ENCODE results near the gene RNH1. TPM values are rescaled to one million over a fixed set of nuclear protein-coding genes. Genes with fewer than 3 reads are reported as not detected.

RNH1 gene
- total RNA-seq, 1 donor from 2014 or later, result 649 TPM

DNA sequence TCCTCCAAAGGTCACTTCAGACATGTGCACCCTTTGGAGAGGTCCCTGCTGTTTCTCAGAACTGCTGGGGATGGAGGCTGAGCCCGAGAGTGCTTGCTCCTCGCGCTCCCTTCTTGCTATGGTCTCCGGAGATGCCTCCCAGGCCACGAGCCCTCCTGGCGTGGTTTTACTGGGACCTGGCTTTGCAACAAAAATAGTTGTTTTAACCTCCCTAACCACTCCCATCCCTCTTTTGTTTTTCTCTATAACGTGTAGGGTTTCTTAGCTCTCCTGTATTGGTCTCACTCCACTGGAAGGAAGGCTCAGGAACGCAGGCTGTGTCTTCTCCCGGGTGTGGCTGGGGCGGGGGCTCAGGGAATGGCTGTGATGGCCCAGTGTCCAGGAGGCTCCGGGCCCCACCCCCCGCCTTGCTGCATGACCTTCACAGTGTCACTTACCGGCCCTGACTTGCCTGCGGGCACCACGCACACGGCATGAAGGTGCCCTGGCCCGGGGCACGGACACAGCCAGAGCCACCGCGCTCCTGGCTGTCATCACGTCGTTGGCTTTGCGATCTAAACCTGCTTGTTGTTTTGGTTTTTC lies 51.4 kb downstream of the RNH1 start:
- no peaks in the 10 kb centered on the region for H3K27me3 ChIP-seq
- intact Hi-C loops (cut with DNase I), result no loop called here
- H3K4me3 ChIP-seq, result no peak overlapping the region
- TF ChIP-seq, protein P1, sequence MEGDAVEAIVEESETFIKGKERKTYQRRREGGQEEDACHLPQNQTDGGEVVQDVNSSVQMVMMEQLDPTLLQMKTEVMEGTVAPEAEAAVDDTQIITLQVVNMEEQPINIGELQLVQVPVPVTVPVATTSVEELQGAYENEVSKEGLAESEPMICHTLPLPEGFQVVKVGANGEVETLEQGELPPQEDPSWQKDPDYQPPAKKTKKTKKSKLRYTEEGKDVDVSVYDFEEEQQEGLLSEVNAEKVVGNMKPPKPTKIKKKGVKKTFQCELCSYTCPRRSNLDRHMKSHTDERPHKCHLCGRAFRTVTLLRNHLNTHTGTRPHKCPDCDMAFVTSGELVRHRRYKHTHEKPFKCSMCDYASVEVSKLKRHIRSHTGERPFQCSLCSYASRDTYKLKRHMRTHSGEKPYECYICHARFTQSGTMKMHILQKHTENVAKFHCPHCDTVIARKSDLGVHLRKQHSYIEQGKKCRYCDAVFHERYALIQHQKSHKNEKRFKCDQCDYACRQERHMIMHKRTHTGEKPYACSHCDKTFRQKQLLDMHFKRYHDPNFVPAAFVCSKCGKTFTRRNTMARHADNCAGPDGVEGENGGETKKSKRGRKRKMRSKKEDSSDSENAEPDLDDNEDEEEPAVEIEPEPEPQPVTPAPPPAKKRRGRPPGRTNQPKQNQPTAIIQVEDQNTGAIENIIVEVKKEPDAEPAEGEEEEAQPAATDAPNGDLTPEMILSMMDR (IDR thresholded peaks at IDR 0.05), result no peak
- H3K4me1 ChIP-seq, result peaks cover 6 to 7% of the 10 kb centered on the region in 2 donors
- H3K36me3 ChIP-seq, result peaks cover 7 to 29% of the 10 kb centered on the region in 2 donors
- H3K27ac ChIP-seq, result no peak overlapping the region
- no peaks in the 10 kb centered on the region for H3K9me3 ChIP-seq
- DNase-seq (ENCODE audit: low spot score in 2 of 2), result no peak

DNA sequence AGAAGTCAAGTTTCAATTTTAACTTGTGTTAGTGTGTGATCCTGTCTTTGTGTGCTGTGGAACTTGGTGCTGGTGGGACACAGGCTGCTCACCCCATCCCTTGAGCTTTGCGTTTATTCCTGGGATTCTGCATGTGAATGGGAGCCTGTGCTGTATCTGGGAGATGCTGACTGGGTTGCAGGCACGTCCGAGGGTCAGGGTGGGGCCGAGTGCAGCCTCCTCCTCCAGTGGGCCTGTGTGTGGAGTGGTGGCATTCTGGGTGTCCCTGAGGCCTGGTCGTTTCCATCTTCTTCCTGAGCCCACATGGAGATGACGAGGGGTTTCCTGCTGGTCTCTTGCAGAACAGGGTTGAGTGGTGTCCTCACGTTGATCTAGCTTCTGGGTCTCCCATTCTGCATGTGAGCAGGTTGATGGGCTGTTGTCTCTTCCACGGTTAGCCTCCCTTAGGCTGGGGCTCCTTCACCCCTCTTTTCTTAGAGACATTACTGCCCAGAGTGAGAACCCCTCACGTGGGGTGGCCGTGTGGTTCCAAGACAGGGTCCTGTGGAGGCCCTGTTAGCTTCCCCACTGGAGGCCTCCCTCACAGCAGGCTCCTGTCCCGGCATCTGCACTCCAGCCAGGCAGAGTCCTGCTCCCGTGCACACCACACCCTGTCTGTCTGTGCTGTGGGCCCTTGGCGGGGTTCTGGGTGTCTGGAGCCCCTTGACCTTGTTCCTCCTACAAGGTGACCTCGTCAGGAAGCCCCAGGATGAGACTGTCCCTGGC lies 52.1 kb downstream of the RNH1 start:
- Histone ChIP-seq H3K27ac (no peak overlapping the region), H3K27me3 (no peaks in the 10 kb centered on the region), H3K4me3 (no peak overlapping the region), H3K36me3 (peaks cover 5 to 22% of the 10 kb centered on the region in 2 donors), H3K4me1 (peaks cover 6 to 7% of the 10 kb centered on the region in 2 donors), H3K9me3 (no peaks in the 10 kb centered on the region)
- TF ChIP-seq, protein P1 (IDR thresholded peaks at IDR 0.05), result no peak
- intact Hi-C loops (cut with DNase I), result loop anchor here (5.0 kb wide), 1 partner anchor 248 kb away; the partner anchor contains the start of genes BET1L and RIC8A
- DNase-seq (ENCODE audit: low spot score in 2 of 2), result no peak

DNA sequence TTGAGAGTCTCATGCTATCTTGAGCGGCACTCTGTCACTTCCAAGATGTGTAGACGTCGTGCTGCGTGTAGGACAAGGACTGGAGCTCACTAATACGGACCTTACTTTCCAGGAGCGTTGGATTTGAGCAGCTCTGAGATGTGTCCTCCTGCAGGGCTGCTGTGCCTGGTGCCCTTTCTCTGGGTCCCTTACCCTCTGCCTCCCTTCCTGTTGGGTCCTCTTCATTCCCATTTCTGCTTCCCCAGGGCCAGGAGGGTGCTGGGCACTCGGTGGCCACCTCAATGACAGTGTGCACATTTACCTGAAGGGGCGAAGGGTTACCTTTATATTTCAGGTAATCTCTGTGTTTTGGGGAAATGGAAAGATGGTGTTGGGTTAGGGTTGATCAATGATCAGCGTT lies 53.0 kb downstream of the RNH1 start:
- Histone ChIP-seq H3K27ac (no peak overlapping the region), H3K27me3 (no peaks in the 10 kb centered on the region), H3K36me3 (peaks cover 5 to 18% of the 10 kb centered on the region in 2 donors), H3K4me1 (peaks cover 7 to 12% of the 10 kb centered on the region in 2 donors), H3K9me3 (no peaks in the 10 kb centered on the region), H3K4me3 (no peak overlapping the region)
- TF ChIP-seq, protein P1 (IDR thresholded peaks at IDR 0.05), result no peak
- no peak for DNase-seq (ENCODE audit: low spot score in 2 of 2)
- intact Hi-C loops (cut with DNase I), result loop anchor here (5.0 kb wide), 1 partner anchor 247 kb away; the partner anchor contains the start of genes BET1L and RIC8A

DNA sequence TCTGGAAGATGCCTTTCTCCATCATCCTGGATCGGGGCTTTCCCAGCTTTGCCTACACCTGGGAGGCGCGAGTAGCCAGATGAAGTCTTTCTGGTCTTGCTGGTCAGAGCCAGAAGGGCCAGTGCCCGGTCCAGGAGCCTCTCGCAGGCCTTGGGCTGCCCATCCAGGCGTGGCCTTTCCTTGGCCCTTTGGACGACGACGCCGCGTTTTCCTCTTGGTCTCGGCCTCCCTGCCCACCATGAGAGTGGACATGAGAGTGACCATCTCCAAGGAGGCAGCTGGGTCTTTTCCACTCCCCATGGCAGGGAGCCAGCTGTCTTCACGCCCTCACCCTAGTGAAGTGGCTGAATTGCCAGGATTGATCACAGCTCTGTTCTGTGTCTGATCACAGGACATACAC lies 53.5 kb downstream of the RNH1 start:
- Histone ChIP-seq H3K27me3 (no peaks in the 10 kb centered on the region), H3K36me3 (peaks cover 5 to 18% of the 10 kb centered on the region in 2 donors), H3K9me3 (no peaks in the 10 kb centered on the region), H3K4me3 (no peak overlapping the region), H3K27ac (no peak overlapping the region), H3K4me1 (peaks cover 7 to 15% of the 10 kb centered on the region in 2 donors)
- intact Hi-C loops (cut with DNase I), result loop anchor here (5.0 kb wide), 1 partner anchor 246 kb away; the partner anchor contains the start of genes BET1L and RIC8A
- no peak for DNase-seq (ENCODE audit: low spot score in 2 of 2)
- TF ChIP-seq, protein P1 (IDR thresholded peaks at IDR 0.05), result no peak

DNA sequence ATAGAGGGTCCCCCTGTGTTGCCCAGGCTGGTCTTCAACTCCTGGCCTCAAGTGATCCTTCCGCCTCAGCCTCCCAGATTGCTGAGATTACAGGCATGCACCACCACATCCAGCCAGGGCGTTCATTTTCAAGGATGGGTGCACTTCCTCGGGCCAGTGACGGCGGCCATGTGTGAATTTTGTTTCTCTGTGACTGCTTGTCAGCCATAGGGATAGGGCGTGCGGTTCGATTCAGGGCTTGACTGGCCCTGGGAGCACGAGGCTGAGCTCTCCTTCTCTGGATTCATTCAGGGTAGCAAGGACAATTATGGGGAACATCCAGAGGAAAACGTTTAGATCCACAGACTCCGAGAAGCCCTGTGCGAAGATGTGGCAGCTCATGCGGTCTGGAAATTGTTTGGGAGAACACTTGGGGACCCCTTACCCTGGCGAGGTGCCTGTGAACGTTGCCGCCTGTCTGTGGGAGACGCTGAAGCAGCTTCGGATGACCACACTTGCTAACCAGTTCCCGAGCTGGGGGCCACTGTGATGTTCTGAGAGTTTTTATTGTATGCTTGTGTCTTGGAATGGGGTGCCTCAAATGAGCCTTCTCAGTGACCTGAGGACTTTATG lies 54.0 kb downstream of the RNH1 start:
- Histone ChIP-seq H3K27ac (no peak overlapping the region), H3K4me3 (no peak overlapping the region), H3K9me3 (no peaks in the 10 kb centered on the region), H3K36me3 (peaks cover 5 to 18% of the 10 kb centered on the region in 2 donors), H3K4me1 (peaks cover 7 to 18% of the 10 kb centered on the region in 2 donors), H3K27me3 (no peaks in the 10 kb centered on the region)
- intact Hi-C loops (cut with DNase I), result loop anchor here (5.0 kb wide), 1 partner anchor 246 kb away; the partner anchor contains the start of genes BET1L and RIC8A
- no peak for DNase-seq (ENCODE audit: low spot score in 2 of 2)
- TF ChIP-seq, protein P1 (IDR thresholded peaks at IDR 0.05), result no peak
